Measurements from ENCODE around the gene WTIP.

DNA sequence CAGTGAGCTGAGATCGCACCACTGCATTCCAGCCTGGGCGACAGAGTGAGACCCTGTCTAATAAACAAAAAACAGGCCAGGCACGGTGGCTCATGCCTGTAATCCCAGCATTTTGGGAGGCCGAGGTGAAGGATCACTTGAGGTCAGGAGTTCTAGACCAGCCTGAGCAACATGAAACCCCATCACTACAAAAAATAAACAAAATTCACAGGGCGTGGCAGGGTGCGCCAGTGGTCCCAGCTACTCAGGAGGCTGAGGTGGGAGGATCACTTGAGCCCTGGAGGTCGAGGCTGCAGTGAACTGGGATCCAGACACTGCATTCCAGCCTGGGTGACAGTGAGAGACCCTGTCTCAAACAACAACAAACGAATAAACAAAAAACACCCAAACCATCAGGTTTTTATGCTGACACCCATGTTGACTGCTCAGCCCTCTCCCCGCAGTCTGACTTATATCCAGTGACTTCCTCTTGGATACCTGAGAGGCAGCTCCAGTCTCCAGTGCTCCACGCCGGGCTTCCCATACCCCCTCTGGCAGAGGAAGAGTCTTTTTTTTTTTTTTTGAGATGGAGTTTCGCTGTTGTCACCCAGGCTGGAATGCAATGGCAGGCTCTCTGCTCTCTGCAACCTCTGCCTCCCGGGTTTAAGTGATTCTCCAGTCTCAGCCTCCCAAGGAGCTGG, 17.7 kb downstream of the WTIP start:
- TF ChIP-seq, protein P1, sequence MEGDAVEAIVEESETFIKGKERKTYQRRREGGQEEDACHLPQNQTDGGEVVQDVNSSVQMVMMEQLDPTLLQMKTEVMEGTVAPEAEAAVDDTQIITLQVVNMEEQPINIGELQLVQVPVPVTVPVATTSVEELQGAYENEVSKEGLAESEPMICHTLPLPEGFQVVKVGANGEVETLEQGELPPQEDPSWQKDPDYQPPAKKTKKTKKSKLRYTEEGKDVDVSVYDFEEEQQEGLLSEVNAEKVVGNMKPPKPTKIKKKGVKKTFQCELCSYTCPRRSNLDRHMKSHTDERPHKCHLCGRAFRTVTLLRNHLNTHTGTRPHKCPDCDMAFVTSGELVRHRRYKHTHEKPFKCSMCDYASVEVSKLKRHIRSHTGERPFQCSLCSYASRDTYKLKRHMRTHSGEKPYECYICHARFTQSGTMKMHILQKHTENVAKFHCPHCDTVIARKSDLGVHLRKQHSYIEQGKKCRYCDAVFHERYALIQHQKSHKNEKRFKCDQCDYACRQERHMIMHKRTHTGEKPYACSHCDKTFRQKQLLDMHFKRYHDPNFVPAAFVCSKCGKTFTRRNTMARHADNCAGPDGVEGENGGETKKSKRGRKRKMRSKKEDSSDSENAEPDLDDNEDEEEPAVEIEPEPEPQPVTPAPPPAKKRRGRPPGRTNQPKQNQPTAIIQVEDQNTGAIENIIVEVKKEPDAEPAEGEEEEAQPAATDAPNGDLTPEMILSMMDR (IDR thresholded peaks at IDR 0.05; ENCODE audit: insufficient read depth, low read length, poor library complexity, severe bottlenecking), result no peak
- TF ChIP-seq EZH2phosphoT487 (conservative IDR thresholded peaks at IDR 0.05; ENCODE audit: low read length), result no peak

Measured in SU-DHL-6 (cell line).